Measurements from ENCODE around the gene MCF2L.
A peak's percentile ranks its signal among the peaks of the same experiment; 100 is the strongest.
"Not testable (repeated sequence)": the region's sequence is repeated elsewhere in the genome, so short reads cannot be mapped to it uniquely, and the experiment has no call there.

Gene MCF2L

GRCh38 chr13:113018676-113019465, 49.9 kb downstream of the MCF2L start:
- no peak for DNase-seq

DNA sequence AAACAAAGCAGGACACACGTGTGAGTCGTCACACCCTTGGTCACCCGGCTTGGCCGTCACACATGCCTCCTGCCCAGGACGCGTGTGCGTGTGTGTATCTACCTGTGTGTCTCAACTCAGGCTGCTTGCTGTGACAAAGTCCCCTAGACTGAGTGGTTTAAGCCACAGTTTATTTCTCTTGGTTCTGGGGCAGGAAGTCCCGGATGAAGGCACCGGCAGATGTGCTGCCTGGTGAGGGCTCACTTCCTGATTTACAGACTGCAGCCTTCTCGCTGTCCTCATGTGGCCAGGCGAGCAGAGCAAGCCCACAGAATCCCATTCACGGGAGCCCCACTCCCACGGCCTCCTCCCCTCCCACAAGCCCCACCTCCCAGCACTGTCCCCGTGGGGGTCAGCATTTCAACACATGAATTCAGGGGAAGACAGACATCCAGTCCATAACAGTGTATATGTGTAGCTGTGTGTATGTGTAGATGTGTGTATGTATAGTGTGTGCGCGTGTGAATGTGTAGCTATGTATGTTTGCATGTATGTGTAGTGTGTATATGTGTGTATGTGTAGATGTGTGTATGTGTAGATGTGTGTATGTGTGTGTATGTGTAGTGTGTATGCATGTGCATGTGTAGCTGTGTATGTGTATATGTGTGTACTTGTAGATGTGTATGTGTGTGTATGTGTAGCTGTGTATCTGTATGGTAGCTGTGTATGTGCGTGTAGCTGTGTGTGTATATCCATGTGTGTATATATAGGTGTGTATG, 51.5 kb downstream of the MCF2L start:
- DNase-seq, result no peak

DNA sequence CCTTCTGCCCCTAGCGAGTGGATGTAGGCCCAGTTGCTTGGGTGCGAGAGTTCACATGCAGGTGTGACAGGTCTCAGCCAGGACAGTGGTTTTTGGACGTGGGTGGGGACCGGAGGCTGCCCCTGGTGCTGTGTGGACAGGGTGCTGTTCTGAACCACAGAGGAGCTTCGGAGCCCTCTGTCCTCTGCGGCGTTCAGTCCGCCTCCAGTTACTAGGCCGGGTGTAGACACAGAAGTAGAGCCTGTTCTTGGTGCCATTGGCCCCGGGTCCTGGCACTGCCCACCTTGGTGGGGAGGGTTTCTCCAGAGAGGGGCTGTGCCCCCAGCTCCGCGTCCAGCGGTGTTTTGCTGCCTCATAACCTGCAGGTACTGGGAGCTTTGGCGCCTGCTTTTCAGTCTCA, 52.4 kb downstream of the MCF2L start:
- DNase-seq, result no peak

GRCh38 chr13:113021811-113022210, 52.8 kb downstream of the MCF2L start:
- no peak for DNase-seq

DNA sequence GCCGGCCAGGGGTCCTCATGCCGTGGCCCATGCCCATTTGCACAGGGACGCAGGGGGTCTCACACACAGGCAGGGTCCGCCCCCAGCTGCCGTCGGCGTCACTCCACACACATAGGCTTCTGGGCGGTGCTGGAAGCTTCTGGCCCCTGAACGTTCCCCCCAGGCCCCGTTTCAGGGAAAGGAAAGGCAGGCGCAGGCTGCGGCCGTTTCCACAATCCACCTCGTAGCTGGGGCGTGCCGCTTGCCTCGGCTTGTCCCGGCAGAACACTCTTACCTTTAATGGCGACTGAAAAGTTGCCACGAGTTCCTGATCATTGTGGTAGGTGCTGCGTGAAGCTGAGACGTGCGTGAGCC, 53.4 kb downstream of the MCF2L start:
- no peak for DNase-seq

DNA sequence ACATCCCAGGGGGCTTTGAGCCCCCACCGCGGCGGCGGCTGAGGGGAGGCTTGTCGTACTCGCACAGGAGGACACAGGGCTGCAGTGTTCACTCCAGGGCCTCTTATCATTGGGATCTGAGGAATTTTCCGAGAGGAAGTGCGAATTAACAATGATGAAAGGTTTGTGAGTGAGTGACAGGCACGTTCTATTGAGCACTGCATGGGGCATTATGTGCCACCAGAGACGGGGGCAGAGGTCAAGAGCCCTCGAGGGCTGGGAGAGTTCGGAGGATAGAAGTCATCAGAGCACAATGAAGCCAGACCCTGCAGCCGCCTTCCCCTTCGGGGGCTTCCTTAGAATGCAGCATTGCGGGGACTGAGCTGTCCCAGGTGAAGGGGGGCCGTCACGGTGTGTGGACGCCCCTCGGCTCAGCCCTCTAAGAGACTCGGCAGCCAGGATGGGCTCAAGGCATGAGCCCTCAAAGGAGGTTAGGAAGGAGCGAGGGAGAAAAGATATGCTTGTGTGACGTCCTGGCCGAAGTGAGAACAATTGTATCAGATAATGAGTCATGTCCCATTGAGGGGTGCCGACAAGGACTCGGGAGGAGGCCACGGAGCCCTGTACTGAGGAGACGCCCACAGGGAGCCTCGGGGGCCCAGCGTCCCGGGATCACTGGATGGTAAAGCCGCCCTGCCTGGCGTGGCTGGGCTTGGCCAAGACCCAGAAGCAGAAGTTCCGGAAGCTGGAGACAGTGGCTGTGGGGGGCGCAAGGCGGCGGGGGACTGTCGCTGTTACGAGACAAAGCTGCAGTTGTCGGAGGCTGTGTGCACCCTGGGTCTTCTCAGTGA, 53.9 kb downstream of the MCF2L start:
- DNase-seq, result no peak

GRCh38 chr13:113023694-113024430, 54.8 kb downstream of the MCF2L start:
- no peak for DNase-seq

- no peak for DNase-seq
Observed at GRCh38 chr13:113024466-113024865, 55.5 kb downstream of the MCF2L start.

DNA sequence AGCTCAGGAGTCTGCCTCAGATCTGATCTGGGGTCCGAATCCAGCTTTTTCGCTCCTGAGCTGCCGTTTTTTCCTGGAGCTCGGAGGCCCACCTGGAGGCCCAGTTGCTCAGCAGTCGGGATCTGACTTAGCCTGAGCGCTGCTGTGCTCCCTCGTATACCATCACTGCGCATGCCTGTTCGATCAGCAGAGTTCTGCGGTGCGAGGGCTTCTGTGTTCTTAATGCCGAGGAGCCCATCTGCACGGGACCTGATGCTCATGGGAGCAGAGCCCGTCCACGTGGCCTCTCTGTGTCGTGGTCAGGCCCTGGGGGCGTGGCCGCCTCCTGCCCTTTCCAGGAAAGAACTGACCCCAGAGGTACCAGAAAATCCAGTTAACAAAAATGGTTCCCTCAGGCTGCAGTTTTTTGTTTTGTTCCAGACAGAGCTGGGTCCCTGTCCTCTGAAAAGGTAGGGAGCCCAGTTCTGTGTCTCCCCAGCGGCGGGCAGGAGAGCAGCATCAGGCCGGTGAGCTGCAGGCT, 57.4 kb downstream of the MCF2L start:
- no peak for DNase-seq

DNA sequence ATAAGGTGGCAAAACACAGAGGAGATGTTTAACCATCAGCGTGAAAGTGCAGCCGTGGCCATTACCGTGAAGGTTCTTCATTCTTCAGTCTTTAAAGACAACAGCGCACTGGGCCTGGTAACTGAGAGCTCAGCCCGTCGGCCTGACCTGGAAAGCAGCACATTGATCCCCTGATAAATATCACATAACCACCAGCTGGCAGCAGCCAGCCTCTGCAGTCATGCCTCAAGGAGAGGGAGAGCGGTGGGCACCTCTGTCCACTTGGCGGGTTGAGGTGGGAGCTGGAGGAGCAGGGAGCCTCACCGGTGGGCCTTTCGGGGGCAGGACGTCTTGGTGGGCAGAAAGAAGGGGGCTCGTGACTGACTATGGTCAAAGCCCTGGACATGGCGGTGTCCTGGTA, 58.1 kb downstream of the MCF2L start:
- no peak for DNase-seq

DNA sequence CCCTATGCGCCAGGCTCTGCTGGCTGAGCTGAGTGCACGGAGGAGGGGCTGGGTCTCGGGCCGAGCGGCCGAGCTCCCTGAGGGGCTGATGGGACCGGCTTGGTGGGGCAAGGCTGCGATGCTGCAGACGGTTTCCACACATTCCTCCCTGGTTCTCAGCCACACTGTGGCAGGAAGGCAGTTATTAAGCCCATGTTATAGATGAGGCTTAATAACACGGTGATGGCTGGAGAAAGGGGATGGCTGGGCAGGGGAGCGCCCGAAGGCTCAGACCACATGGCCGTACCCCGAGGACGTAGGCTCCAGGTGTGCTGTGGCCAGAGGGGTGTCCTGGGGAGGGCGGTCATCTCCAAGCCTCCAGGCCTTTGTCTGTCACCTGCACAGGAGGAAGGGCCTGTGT, 58.6 kb downstream of the MCF2L start:
- no peak for DNase-seq

GRCh38 chr13:113028336-113029060, 59.5 kb downstream of the MCF2L start:
- no peak for DNase-seq

- DNase-seq, result no peak
Observed at GRCh38 chr13:113029061-113029445, 60.0 kb downstream of the MCF2L start.

DNA sequence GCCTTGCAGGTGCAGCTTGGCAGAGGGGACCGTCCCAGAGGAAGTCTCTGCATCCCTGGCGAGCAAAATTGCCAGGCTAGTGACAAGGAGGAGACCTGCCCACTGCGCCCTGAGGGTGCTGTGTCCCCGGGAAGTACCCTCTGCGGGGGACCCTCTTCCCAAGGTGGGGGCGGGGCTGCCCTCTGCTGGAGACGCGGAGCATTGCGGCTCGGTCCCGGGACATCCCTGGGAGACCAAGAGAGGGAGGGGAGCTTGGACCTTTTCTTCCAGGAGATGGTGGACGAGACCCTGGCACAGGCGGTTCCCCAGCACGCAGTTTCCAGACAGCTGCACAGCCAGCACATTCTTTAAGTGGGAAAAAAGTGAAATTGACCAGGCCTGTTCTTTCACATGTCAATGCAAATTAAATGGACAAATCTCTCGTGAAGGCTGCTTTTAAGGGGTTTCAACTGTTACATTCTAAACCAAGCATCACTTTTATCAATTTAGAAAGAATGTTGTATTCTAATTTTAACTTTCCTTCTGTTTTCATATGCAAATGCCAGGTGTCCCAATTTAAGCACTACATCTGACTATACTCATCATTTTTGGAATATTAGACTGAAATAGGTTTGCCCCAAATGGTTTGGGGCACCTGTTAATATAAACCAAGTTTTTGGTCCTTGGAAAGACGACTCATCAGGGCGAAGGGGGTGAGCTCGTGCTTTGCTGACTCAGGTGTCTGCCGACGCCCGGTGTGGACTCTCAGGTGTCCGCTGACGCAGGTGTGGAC, 60.7 kb downstream of the MCF2L start:
- peak; percentile 79 for DNase-seq

DNA sequence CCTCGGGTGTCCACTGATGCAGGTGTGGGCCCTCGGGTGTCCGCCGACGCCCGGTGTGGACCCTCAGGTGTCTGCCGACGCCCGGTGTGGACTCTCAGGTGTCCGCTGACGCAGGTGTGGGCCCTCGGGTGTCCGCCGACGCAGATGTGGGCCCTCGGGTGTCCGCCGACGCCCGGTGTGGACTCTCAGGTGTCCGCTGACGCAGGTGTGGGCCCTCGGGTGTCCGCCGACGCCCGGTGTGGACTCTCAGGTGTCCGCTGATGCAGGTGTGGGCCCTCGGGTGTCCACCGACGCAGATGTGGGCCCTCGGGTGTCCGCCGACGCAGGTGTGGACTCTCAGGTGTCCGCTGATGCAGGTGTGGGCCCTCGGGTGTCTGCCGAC, 61.2 kb downstream of the MCF2L start:
- DNase-seq, result not testable (repeated sequence)

- peak; percentile 41 for DNase-seq
Observed at GRCh38 chr13:113031465-113031864, 62.5 kb downstream of the MCF2L start.

DNA sequence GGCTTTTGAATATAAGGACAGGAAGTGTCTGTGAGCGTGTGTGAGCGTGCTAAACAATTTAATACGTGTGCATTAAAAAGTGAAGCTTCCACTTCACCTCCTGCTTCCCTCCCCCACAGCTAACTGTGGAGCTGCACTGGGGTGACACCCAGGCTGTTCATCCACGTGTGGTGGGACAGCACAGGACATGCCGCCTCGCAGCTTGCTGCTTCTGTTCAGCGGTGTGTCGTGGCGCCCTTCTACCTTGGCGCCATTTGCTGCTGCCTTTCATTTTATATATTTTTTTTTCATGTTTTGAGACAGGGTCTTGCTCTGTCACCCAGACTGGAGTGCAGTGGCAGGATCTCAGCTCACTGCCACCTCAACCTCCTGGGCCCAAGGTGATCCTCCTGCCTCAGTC, 63.3 kb downstream of the MCF2L start:
- peak; percentile 39 for DNase-seq

- DNase-seq, result no peak
Observed at GRCh38 chr13:113033054-113033850, 64.2 kb downstream of the MCF2L start.

DNA sequence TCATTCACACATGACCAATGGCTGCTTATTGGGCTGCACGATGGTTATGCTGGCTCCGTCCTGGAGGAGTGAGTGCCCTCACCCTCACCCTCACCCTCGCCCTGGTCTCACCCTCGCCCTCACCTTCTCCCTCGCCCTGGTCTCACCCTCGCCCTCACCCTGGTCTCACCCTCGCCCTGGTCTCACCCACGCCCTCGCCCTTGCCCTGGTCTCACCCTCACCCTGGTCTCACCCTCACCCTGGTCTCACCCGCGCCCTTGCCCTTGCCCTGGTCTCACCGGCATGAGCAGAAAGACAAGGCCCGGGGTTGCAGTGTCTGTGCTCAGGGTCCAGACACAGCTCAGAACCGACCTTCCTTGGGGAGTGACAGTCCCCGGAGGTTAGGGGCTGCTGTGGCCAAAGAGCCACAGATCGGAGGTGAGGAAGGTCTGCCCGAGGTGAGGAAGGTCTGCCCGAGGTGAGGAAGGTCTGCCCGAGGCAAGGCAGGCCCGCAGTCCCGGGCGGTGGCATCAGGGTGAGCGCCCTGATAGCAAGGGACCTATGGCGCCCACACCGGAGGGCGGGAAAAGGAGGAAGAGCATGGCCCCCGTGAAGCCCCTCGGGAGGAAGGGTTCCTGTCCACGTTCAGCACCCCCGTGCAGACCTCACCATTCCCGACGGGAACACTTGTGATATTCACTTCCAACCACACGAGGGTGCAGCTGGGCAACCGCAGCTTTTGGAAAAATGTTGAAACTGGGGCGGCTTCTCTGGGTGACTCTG, 65.6 kb downstream of the MCF2L start:
- peak; percentile 74 for DNase-seq
